Measurements from ENCODE around the gene AP5S1. TPM values are rescaled to one million over a fixed set of nuclear protein-coding genes. Genes with fewer than 3 reads are reported as not detected.

Gene AP5S1
- 17.2 and 17.7 TPM in 2 replicates for total RNA-seq (2014; rRNA removed; shearing (Covaris generic))

GRCh38 chr20:3820048-3820900, at the start of gene AP5S1:
Gene AP5S1, plus strand, starts transcription at chr20:3820547. Its CDS starts 1,571 bp downstream, at chr20:3822118.
- DNase-seq (ENCODE audit: low read depth in 1 of 2, low spot score in 2 of 2), result peak; percentile 97 to 100
- Histone ChIP-seq H3K4me1 (replicated peaks) (peaks cover 22% of the 10 kb centered on the region), H3K36me3 (peaks cover 37% of the 10 kb centered on the region), H3K4me3 (peak within 1 kb of the TSS; percentile 92), H3K27me3 (replicated peaks) (no peaks in the 10 kb centered on the region), H3K27ac (peak within 1 kb of the TSS; percentile 99), H3K9me3 (replicated peaks) (no peaks in the 10 kb centered on the region)

- H3K4me1 ChIP-seq (replicated peaks), result peaks cover 30% of the 10 kb centered on the region
- H3K9me3 ChIP-seq (replicated peaks), result no peaks in the 10 kb centered on the region; the same call in 1 of the 2 replicates
- H3K27ac ChIP-seq, result no peak overlapping the region
- H3K36me3 ChIP-seq, result no peaks in the 10 kb centered on the region
- H3K4me3 ChIP-seq, result no peak overlapping the region
- DNase-seq (ENCODE audit: low read depth in 1 of 2, low spot score in 2 of 2), result no peak
- no peaks in the 10 kb centered on the region for H3K27me3 ChIP-seq (replicated peaks)
These were observed 48.7 kb upstream of the AP5S1 start for GRCh38 chr20:3771552-3772058.

GRCh38 chr20:3775457-3776108, 44.8 kb upstream of the AP5S1 start:
- DNase-seq (ENCODE audit: low read depth in 1 of 2, low spot score in 2 of 2), result no peak
- no peak overlapping the region for H3K4me3 ChIP-seq
- no peak overlapping the region for H3K27ac ChIP-seq
- H3K36me3 ChIP-seq, result no peaks in the 10 kb centered on the region
- H3K4me1 ChIP-seq (replicated peaks), result peaks cover 9% of the 10 kb centered on the region
- H3K27me3 ChIP-seq (replicated peaks), result peaks cover 15% of the 10 kb centered on the region
- H3K9me3 ChIP-seq (replicated peaks), result no peaks in the 10 kb centered on the region; the same call in 1 of the 2 replicates

GRCh38 chr20:3777381-3777715, 43.0 kb upstream of the AP5S1 start:
- Histone ChIP-seq H3K27ac (no peak overlapping the region), H3K9me3 (replicated peaks) (no peaks in the 10 kb centered on the region; the same call in 1 of the 2 replicates), H3K36me3 (peaks cover 6% of the 10 kb centered on the region), H3K4me3 (0 out of 2 replicates have a peak overlapping the region, but pooled peaks have one; percentile 12), H3K27me3 (replicated peaks) (peaks cover 15% of the 10 kb centered on the region), H3K4me1 (replicated peaks) (peaks cover 14% of the 10 kb centered on the region)
- no peak for DNase-seq (ENCODE audit: low read depth in 1 of 2, low spot score in 2 of 2)

- Histone ChIP-seq H3K4me3 (0 out of 2 replicates have a peak overlapping the region, but pooled peaks have one; percentile 12), H3K36me3 (peaks cover 11% of the 10 kb centered on the region)
- DNase-seq (ENCODE audit: low read depth in 1 of 2, low spot score in 2 of 2), result no peak
These were observed 42.4 kb upstream of the AP5S1 start for GRCh38 chr20:3777716-3778629.

GRCh38 chr20:3778976-3779375, 41.4 kb upstream of the AP5S1 start:
- no peak overlapping the region for H3K4me3 ChIP-seq
- DNase-seq (ENCODE audit: low read depth in 1 of 2, low spot score in 2 of 2), result no peak

More at GRCh38 chr20:3777716-3778629, 42.4 kb upstream of the AP5S1 start:
- peaks cover 14% of the 10 kb centered on the region for H3K4me1 ChIP-seq (replicated peaks)
- peaks cover 15% of the 10 kb centered on the region for H3K27me3 ChIP-seq (replicated peaks)
- H3K9me3 ChIP-seq (replicated peaks), result no peaks in the 10 kb centered on the region; the same call in 1 of the 2 replicates
- no peak overlapping the region for H3K27ac ChIP-seq

GRCh38 chr20:3781153-3781910, 39.0 kb upstream of the AP5S1 start, which contains the start of gene SPEF1:
Gene SPEF1, minus strand, starts transcription at chr20:3781448. Its CDS starts 161 bp downstream, at chr20:3781287.
- peaks cover 34% of the 10 kb centered on the region for H3K4me1 ChIP-seq (replicated peaks)

More at GRCh38 chr20:3778976-3779375, 41.4 kb upstream of the AP5S1 start:
- peaks cover 14% of the 10 kb centered on the region for H3K4me1 ChIP-seq (replicated peaks)
- H3K27ac ChIP-seq, result no peak overlapping the region
- H3K9me3 ChIP-seq (replicated peaks), result no peaks in the 10 kb centered on the region; the same call in 1 of the 2 replicates
- peaks cover 15% of the 10 kb centered on the region for H3K27me3 ChIP-seq (replicated peaks)
- H3K36me3 ChIP-seq, result peaks cover 20% of the 10 kb centered on the region

GRCh38 chr20:3782597-3782996, 37.8 kb upstream of the AP5S1 start:
- Histone ChIP-seq H3K9me3 (replicated peaks) (no peaks in the 10 kb centered on the region; the same call in 1 of the 2 replicates), H3K36me3 (peaks cover 40% of the 10 kb centered on the region)

More at GRCh38 chr20:3781153-3781910, 39.0 kb upstream of the AP5S1 start, which contains the start of gene SPEF1:
- Histone ChIP-seq H3K4me3 (peak within 1 kb of the TSS; percentile 22), H3K27ac (no peak within 1 kb of the TSS), H3K27me3 (replicated peaks) (peaks cover 15% of the 10 kb centered on the region), H3K9me3 (replicated peaks) (no peaks in the 10 kb centered on the region; the same call in 1 of the 2 replicates), H3K36me3 (peaks cover 40% of the 10 kb centered on the region)
- DNase-seq (ENCODE audit: low read depth in 1 of 2, low spot score in 2 of 2), result peak; percentile 90 to 93

GRCh38 chr20:3783068-3783489, 37.3 kb upstream of the AP5S1 start:
- Histone ChIP-seq H3K9me3 (replicated peaks) (no peaks in the 10 kb centered on the region; the same call in 1 of the 2 replicates), H3K36me3 (peaks cover 40% of the 10 kb centered on the region), H3K4me3 (no peak overlapping the region), H3K27me3 (replicated peaks) (peaks cover 7% of the 10 kb centered on the region), H3K4me1 (replicated peaks) (peaks cover 33% of the 10 kb centered on the region), H3K27ac (no peak overlapping the region)
- no peak for DNase-seq (ENCODE audit: low read depth in 1 of 2, low spot score in 2 of 2)

More at GRCh38 chr20:3782597-3782996, 37.8 kb upstream of the AP5S1 start:
- Histone ChIP-seq H3K4me1 (replicated peaks) (peaks cover 38% of the 10 kb centered on the region), H3K27ac (no peak overlapping the region), H3K27me3 (replicated peaks) (peaks cover 11% of the 10 kb centered on the region), H3K4me3 (no peak overlapping the region)
- no peak for DNase-seq (ENCODE audit: low read depth in 1 of 2, low spot score in 2 of 2)

GRCh38 chr20:3783511-3784195, 36.7 kb upstream of the AP5S1 start:
- DNase-seq (ENCODE audit: low read depth in 1 of 2, low spot score in 2 of 2), result no peak
- H3K9me3 ChIP-seq (replicated peaks), result no peaks in the 10 kb centered on the region; the same call in 1 of the 2 replicates
- H3K4me3 ChIP-seq, result no peak overlapping the region
- peaks cover 31% of the 10 kb centered on the region for H3K4me1 ChIP-seq (replicated peaks)
- peaks cover under 1% of the 10 kb centered on the region; the same call in 1 of the 2 replicates for H3K27me3 ChIP-seq (replicated peaks)
- H3K27ac ChIP-seq, result no peak overlapping the region
- H3K36me3 ChIP-seq, result peaks cover 40% of the 10 kb centered on the region

- Histone ChIP-seq H3K27me3 (replicated peaks) (no peaks in the 10 kb centered on the region), H3K4me1 (replicated peaks) (peaks cover 31% of the 10 kb centered on the region), H3K27ac (no peak overlapping the region), H3K9me3 (replicated peaks) (no peaks in the 10 kb centered on the region; the same call in 1 of the 2 replicates), H3K36me3 (peaks cover 40% of the 10 kb centered on the region), H3K4me3 (peak overlapping the region; percentile 57; the same call in 1 of the 2 replicates)
- DNase-seq (ENCODE audit: low read depth in 1 of 2, low spot score in 2 of 2), result no peak
These were observed 36.0 kb upstream of the AP5S1 start for GRCh38 chr20:3784216-3784853.
